ENCODE measurements around the gene TSPO2. TPM values are rescaled to one million over a fixed set of nuclear protein-coding genes. Genes with fewer than 3 reads are reported as not detected.

Gene TSPO2
- total and polyA plus RNA-seq, 2 of the 13 experiments (the other 11 are each of a cell fraction or from before 2014, with no cell fraction given) = 0.55 TPM; not detected in 1

DNA sequence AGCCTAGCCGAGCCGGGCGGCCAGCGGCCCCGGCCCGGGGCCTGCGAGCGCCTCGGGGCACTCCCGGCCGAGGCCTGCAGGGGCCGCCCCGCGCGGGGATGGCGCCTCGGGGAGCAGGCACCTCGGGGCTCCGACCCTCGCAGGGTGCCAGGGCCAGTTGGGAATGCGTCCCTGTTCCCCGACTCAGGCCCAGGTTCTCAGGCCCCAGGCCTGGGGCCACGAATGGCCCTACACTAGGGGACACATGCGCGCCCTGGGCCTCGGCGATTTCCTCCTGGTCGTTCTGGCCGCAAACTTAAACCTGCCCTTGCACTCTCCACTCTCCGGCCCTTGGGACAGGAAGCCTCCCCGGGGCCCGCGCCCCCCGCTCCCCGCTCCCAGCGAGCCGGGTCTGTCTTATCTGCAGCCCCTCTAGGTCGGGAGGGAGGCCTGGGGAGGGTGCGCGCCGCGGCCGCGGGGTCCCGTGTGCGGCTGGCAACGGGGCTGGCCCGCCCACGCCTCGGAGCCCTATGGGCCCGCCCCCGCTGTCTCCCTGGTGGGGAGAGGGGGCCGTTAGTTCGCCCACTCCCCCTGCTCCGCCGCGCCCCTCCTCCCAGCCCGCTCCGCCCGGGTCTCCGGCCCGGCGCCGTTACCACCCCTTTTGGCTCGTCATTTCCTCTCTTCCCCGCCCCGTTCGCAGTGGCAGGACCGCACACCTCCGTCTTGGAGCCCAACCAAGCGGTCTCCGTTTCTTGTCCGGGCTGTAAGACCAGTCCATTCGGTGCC, 31.1 kb downstream of the TSPO2 start (continued):
- TF ChIP-seq, protein P1, sequence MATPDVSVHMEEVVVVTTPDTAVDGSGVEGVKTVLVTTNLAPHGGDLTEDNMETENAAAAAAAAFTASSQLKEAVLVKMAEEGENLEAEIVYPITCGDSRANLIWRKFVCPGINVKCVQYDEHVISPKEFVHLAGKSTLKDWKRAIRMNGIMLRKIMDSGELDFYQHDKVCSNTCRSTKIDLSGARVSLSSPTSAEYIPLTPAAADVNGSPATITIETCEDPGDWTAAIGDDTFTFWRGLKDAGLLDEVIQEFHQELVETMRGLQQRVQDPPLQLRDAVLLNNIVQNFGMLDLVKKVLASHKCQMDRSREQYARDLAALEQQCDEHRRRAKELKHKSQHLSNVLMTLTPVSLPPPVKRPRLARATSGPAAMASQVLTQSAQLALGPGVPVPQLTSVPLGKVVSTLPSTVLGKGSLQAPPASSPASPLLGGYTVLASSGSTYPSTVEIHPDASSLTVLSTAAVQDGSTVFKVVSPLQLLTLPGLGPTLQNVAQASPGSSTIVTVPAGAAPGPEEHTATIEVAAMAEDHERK (CRISPR knock-in tag; IDR thresholded peaks at IDR 0.05; ENCODE audit: low read depth) = no peak
- 0 out of 2 replicates have a peak, but pooled peaks have one; percentile 35 for TF ChIP-seq ZNF263 (CRISPR knock-in tag; IDR thresholded peaks at IDR 0.05)
- TF ChIP-seq HOXA5 (CRISPR knock-in tag; IDR thresholded peaks at IDR 0.05) = peak; percentile 72; the same call in 1 of the 2 replicates
- TF ChIP-seq, protein P2, sequence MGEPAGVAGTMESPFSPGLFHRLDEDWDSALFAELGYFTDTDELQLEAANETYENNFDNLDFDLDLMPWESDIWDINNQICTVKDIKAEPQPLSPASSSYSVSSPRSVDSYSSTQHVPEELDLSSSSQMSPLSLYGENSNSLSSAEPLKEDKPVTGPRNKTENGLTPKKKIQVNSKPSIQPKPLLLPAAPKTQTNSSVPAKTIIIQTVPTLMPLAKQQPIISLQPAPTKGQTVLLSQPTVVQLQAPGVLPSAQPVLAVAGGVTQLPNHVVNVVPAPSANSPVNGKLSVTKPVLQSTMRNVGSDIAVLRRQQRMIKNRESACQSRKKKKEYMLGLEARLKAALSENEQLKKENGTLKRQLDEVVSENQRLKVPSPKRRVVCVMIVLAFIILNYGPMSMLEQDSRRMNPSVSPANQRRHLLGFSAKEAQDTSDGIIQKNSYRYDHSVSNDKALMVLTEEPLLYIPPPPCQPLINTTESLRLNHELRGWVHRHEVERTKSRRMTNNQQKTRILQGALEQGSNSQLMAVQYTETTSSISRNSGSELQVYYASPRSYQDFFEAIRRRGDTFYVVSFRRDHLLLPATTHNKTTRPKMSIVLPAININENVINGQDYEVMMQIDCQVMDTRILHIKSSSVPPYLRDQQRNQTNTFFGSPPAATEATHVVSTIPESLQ (CRISPR knock-in tag; conservative IDR thresholded peaks at IDR 0.05) = no peak
- no peak for TF ChIP-seq ZNF326 (CRISPR knock-in tag; IDR thresholded peaks at IDR 0.05; ENCODE audit: borderline replicate concordance)
- peak; percentile 63; the same call in 1 of the 2 replicates for TF ChIP-seq ARHGAP35 (CRISPR knock-in tag; IDR thresholded peaks at IDR 0.05; ENCODE audit: borderline replicate concordance)
- TF ChIP-seq ZNF7 (CRISPR knock-in tag; IDR thresholded peaks at IDR 0.05) = no peak
- TF ChIP-seq ZFP90 (CRISPR knock-in tag; IDR thresholded peaks at IDR 0.05; ENCODE audit: borderline replicate concordance) = peak; percentile 67
- TF ChIP-seq NFKBIZ (CRISPR knock-in tag; IDR thresholded peaks at IDR 0.05) = no peak
- TF ChIP-seq SIX1 (CRISPR knock-in tag; IDR thresholded peaks at IDR 0.05; ENCODE audit: borderline replicate concordance) = no peak
- TF ChIP-seq, protein P3, sequence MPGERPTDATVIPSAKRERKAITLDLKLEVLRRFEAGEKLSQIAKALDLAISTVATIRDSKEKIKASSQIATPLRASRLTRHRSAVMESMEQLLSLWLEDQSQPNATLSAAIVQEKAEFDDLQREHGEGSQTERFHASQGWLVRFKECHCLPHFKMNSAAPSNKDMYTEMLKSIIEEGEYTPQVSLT (CRISPR knock-in tag; IDR thresholded peaks at IDR 0.05; ENCODE audit: borderline replicate concordance, low read depth) = no peak
- TF ChIP-seq STAG1 (CRISPR knock-in tag; IDR thresholded peaks at IDR 0.05) = no peak
- TF ChIP-seq CC2D1A (CRISPR knock-in tag; IDR thresholded peaks at IDR 0.05) = no peak
- no peak for TF ChIP-seq GLI4 (CRISPR knock-in tag; IDR thresholded peaks at IDR 0.05; ENCODE audit: borderline replicate concordance)
- TF ChIP-seq PBX2 (CRISPR knock-in tag; IDR thresholded peaks at IDR 0.05) = no peak
- no peak; the same call in 1 of the 2 replicates for TF ChIP-seq SPEN (CRISPR knock-in tag; IDR thresholded peaks at IDR 0.05; ENCODE audit: low read depth)
- peak; percentile 55; the same call in 1 of the 2 replicates for TF ChIP-seq NCOA1 (CRISPR knock-in tag; IDR thresholded peaks at IDR 0.05)
- no peak for TF ChIP-seq U2AF2 (IDR thresholded peaks at IDR 0.05; ENCODE audit: low read depth, low read length)
- peak; percentile 82 to 83 for TF ChIP-seq POLR2A (IDR thresholded peaks at IDR 0.05; ENCODE audit: insufficient read depth in 1 of 2, low read depth in 2 of 2, low read length in 2 of 2)
- TF ChIP-seq HBP1 (CRISPR knock-in tag; IDR thresholded peaks at IDR 0.05; ENCODE audit: low read depth) = peak; percentile 9
- TF ChIP-seq, protein P4, sequence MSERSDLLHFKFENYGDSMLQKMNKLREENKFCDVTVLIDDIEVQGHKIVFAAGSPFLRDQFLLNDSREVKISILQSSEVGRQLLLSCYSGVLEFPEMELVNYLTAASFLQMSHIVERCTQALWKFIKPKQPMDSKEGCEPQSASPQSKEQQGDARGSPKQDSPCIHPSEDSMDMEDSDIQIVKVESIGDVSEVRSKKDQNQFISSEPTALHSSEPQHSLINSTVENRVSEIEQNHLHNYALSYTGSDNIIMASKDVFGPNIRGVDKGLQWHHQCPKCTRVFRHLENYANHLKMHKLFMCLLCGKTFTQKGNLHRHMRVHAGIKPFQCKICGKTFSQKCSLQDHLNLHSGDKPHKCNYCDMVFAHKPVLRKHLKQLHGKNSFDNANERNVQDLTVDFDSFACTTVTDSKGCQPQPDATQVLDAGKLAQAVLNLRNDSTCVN (CRISPR knock-in tag; IDR thresholded peaks at IDR 0.05; ENCODE audit: borderline replicate concordance) = peak; percentile 46; the same call in 1 of the 2 replicates
- peak; percentile 81 for TF ChIP-seq PHF8 (CRISPR knock-in tag; IDR thresholded peaks at IDR 0.05)
- TF ChIP-seq MXI1 (IDR thresholded peaks at IDR 0.05; ENCODE audit: borderline replicate concordance, low read depth, low read length) = no peak; the same call in 2 of the 3 replicates

Measured in HepG2 (cell line).